Hepatocyte (in vitro differentiated cells): ENCODE data around the gene HSD3B7.

Experiments
- CTCF ChIP-seq: fragments of 200-600 bp; sonication (generic); IDR thresholded peaks from 2 replicates; pipeline ENCODE4 v1.5.1; 2016; ENCODE audit warnings: antibody characterized with exemption, mild to moderate bottlenecking; ENCODE audit not compliant: poor library complexity
- EZH2 ChIP-seq: fragments of 200-600 bp; sonication (generic); IDR thresholded peaks from 2 replicates; pipeline ENCODE4 v1.6.1; 2016; ENCODE audit warnings: antibody characterized with exemption, mild to moderate bottlenecking, borderline replicate concordance
- EZH2phosphoT487 ChIP-seq: fragments of 200-600 bp; sonication (generic); IDR thresholded peaks from one replicate; pipeline ENCODE4 v1.6.1; 2018; ENCODE audit warnings: antibody characterized with exemption, mild to moderate bottlenecking, low read depth, moderate library complexity; ENCODE audit not compliant: unreplicated experiment, severe bottlenecking

- no peak for TF ChIP-seq CTCF
- no peak for TF ChIP-seq EZH2
- TF ChIP-seq EZH2phosphoT487: no peak
Observed at GRCh38 chr16:30976486-30976885, 8.5 kb upstream of the HSD3B7 start.
